ENCODE results near the gene PGR. TPM values are rescaled to one million over a fixed set of nuclear protein-coding genes. Genes with fewer than 3 reads are reported as not detected.
"Not testable (repeated sequence)": the region's sequence is repeated elsewhere in the genome, so short reads cannot be mapped to it uniquely, and the experiment has no call there.

Gene PGR
- total RNA-seq, 2 donors from 2014 or later = not detected

DNA sequence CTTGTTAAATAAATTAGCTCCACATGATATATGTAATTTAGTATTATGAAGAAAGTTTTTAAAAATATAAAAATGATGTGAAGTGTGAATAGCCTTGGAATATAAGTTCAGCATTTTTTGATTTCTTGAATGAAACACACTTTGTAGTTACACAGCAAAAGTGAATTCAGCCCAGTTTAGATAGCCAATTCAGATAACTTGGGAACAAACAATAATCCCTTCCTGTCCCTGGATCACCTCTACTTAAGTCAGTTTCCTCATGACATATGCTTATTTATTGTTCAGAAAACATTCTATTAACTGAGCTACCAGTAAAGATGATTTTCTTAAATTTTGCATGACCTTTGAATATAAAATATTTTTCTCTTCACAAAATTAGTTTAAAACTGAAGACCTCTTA lies 107.4 kb downstream of the PGR start:
- no peak for DNase-seq
- Histone ChIP-seq H3K9ac (ENCODE audit: extremely low read depth, low read length, poor library complexity, severe bottlenecking) (no peak overlapping the region), H3K36me3 (ENCODE audit: control insufficient read depth, insufficient read depth, low read length) (no peaks in the 10 kb centered on the region), H3K27me3 (ENCODE audit: control insufficient read depth, insufficient read depth, low read length, poor library complexity, severe bottlenecking) (no peaks in the 10 kb centered on the region), H3K4me1 (ENCODE audit: control insufficient read depth, insufficient read depth, low read length) (no peaks in the 10 kb centered on the region), H3K4me3 (ENCODE audit: low read length) (no peak overlapping the region), H3K27ac (ENCODE audit: low read depth, low read length) (no peak overlapping the region), H3K9me3 (ENCODE audit: control insufficient read depth, low read length) (no peaks in the 10 kb centered on the region)
- Mint-ChIP-seq H3K4me3 (no peak overlapping the region), H3K36me3 (ENCODE audit: low read depth) (no peaks in the 10 kb centered on the region), H3K27me3 (ENCODE audit: insufficient read depth) (no peaks in the 10 kb centered on the region), H3K27ac (no peak overlapping the region), H3K9me3 (no peaks in the 10 kb centered on the region), H3K4me1 (no peaks in the 10 kb centered on the region)
- TF ChIP-seq CTCF (conservative IDR thresholded peaks at IDR 0.05) = no peak

DNA sequence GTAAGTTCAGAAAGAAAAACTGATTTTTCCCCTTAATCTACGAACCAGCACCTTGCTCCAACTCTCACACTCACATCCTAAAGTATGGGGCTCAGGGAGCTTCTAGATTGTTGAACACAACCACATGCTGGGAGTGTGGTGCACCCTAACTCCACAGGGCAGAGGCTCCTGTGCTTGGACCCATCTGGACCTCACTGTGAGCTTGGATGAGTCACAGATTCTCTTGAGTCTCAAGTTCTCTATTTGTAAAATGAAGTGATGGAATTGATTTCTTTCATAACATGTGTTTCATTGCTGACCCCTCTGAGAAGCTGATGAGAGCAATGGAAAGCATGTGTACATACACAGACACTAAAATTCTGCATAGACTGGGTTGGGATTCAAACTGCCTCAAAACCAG lies 109.7 kb downstream of the PGR start:
- Mint-ChIP-seq H3K27me3 (ENCODE audit: insufficient read depth) (no peaks in the 10 kb centered on the region), H3K9me3 (no peaks in the 10 kb centered on the region), H3K27ac (no peak overlapping the region), H3K4me1 (no peaks in the 10 kb centered on the region), H3K4me3 (no peak overlapping the region), H3K36me3 (ENCODE audit: low read depth) (no peaks in the 10 kb centered on the region)
- Histone ChIP-seq H3K9me3 (ENCODE audit: control insufficient read depth, low read length) (no peaks in the 10 kb centered on the region), H3K36me3 (ENCODE audit: control insufficient read depth, insufficient read depth, low read length) (no peaks in the 10 kb centered on the region), H3K27ac (ENCODE audit: low read depth, low read length) (no peak overlapping the region), H3K4me1 (ENCODE audit: control insufficient read depth, insufficient read depth, low read length) (no peaks in the 10 kb centered on the region), H3K4me3 (ENCODE audit: low read length) (no peak overlapping the region), H3K9ac (ENCODE audit: extremely low read depth, low read length, poor library complexity, severe bottlenecking) (no peak overlapping the region), H3K27me3 (ENCODE audit: control insufficient read depth, insufficient read depth, low read length, poor library complexity, severe bottlenecking) (no peaks in the 10 kb centered on the region)
- 67% methylated on average over 1 of the region's 1 CpG; no CpG with 5 or more reads in 1 of the 2 experiments for WGBS, 2 experiments (ENCODE audit: insufficient coverage in 1 of 2, insufficient read length in 1 of 2)
- no peak for DNase-seq
- TF ChIP-seq CTCF (conservative IDR thresholded peaks at IDR 0.05) = no peak

- Mint-ChIP-seq H3K27ac (no peak overlapping the region), H3K4me1 (peaks cover 4% of the 10 kb centered on the region), H3K36me3 (ENCODE audit: low read depth) (no peaks in the 10 kb centered on the region), H3K9me3 (no peaks in the 10 kb centered on the region), H3K4me3 (no peak overlapping the region), H3K27me3 (ENCODE audit: insufficient read depth) (no peaks in the 10 kb centered on the region)
- H3K36me3 ChIP-seq (ENCODE audit: control insufficient read depth, insufficient read depth, low read length) = no peaks in the 10 kb centered on the region
- no peak overlapping the region for H3K9ac ChIP-seq (ENCODE audit: extremely low read depth, low read length, poor library complexity, severe bottlenecking)
- DNase-seq = no peak
- no peak overlapping the region for H3K4me3 ChIP-seq (ENCODE audit: low read length)
- no peak for TF ChIP-seq CTCF (conservative IDR thresholded peaks at IDR 0.05)
- H3K9me3 ChIP-seq (ENCODE audit: control insufficient read depth, low read length) = no peaks in the 10 kb centered on the region
- no peak overlapping the region for H3K27ac ChIP-seq (ENCODE audit: low read depth, low read length)
- no peaks in the 10 kb centered on the region for H3K4me1 ChIP-seq (ENCODE audit: control insufficient read depth, insufficient read depth, low read length)
- H3K27me3 ChIP-seq (ENCODE audit: control insufficient read depth, insufficient read depth, low read length, poor library complexity, severe bottlenecking) = no peaks in the 10 kb centered on the region
Measured at GRCh38 chr11:101014600-101015285, 114.9 kb downstream of the PGR start.

DNA sequence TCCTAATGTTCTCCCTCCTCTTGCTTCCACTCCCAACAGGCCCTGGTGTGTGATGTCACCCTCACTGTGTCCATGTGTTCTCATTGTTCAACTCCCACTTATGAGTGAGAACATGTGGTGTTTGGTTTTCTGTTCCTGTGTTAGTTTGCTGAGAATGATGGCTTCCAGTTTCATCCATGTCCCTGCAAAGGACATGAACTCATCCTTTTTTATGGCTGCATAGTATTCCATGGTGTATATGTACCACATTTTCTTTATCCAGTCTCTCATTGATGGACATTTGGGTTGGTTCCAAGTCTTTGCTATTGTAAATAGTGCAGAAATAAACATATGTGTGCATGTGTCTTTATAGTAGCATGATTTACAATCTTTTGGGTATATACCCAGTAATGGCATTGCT lies 115.9 kb downstream of the PGR start:
- H3K36me3 ChIP-seq (ENCODE audit: control insufficient read depth, insufficient read depth, low read length); H3K9me3 ChIP-seq (ENCODE audit: control insufficient read depth, low read length); H3K27me3 ChIP-seq (ENCODE audit: control insufficient read depth, insufficient read depth, low read length, poor library complexity, severe bottlenecking); H3K4me3 ChIP-seq (ENCODE audit: low read length); H3K27ac Mint-ChIP-seq; H3K4me3 Mint-ChIP-seq; H3K36me3 Mint-ChIP-seq (ENCODE audit: low read depth); H3K9me3 Mint-ChIP-seq; H3K4me1 ChIP-seq (ENCODE audit: control insufficient read depth, insufficient read depth, low read length); DNase-seq; H3K4me1 Mint-ChIP-seq; H3K27me3 Mint-ChIP-seq (ENCODE audit: insufficient read depth); H3K9ac ChIP-seq (ENCODE audit: extremely low read depth, low read length, poor library complexity, severe bottlenecking); H3K27ac ChIP-seq (ENCODE audit: low read depth, low read length): not testable (repeated sequence)
